Ishikawa (cell line): ENCODE results near the gene PIP5K1C.

Source experiments
- CEBPB ChIP-seq: IDR thresholded peaks from 2 replicates; pipeline ENCODE4 v1.6.1; 2012
- CREB1 ChIP-seq: IDR thresholded peaks from 2 replicates; pipeline ENCODE4 v1.6.1; 2012; ENCODE audit warnings: low read depth
- EGR1 ChIP-seq: IDR thresholded peaks from 2 replicates; pipeline ENCODE4 v1.6.1; 2012
- EP300 ChIP-seq: IDR thresholded peaks from 2 replicates; pipeline ENCODE4 v1.6.1; 2012; ENCODE audit warnings: borderline replicate concordance
- FOXM1 ChIP-seq: IDR thresholded peaks from 2 replicates; pipeline ENCODE4 v1.6.1; 2012; ENCODE audit warnings: low read depth, borderline replicate concordance
- NFIC ChIP-seq: IDR thresholded peaks from 2 replicates; pipeline ENCODE4 v1.6.1; 2012
- RAD21 ChIP-seq: IDR thresholded peaks from 2 replicates; pipeline ENCODE4 v1.6.1; 2012; ENCODE audit warnings: low read depth
- TAF1 ChIP-seq: IDR thresholded peaks from 2 replicates; pipeline ENCODE4 v1.6.1; 2012; ENCODE audit warnings: low read depth, mild to moderate bottlenecking
- TCF12 ChIP-seq: IDR thresholded peaks from 2 replicates; pipeline ENCODE4 v1.6.1; 2012; ENCODE audit warnings: low read depth
- TEAD4 ChIP-seq: IDR thresholded peaks from 2 replicates; pipeline ENCODE4 v1.6.1; 2012
- USF1 ChIP-seq: IDR thresholded peaks from 2 replicates; pipeline ENCODE4 v1.6.1; 2012
- YY1 ChIP-seq: IDR thresholded peaks from 2 replicates; pipeline ENCODE4 v1.6.1; 2012; ENCODE audit warnings: low read depth
- TF ChIP-seq, protein P1 (sequence below): IDR thresholded peaks from 2 replicates; pipeline ENCODE4 v1.6.1; 2012; ENCODE audit warnings: low read depth, mild to moderate bottlenecking
- TF ChIP-seq, protein P2 (sequence below): IDR thresholded peaks from 2 replicates; pipeline ENCODE4 v1.6.1; 2012

DNA sequence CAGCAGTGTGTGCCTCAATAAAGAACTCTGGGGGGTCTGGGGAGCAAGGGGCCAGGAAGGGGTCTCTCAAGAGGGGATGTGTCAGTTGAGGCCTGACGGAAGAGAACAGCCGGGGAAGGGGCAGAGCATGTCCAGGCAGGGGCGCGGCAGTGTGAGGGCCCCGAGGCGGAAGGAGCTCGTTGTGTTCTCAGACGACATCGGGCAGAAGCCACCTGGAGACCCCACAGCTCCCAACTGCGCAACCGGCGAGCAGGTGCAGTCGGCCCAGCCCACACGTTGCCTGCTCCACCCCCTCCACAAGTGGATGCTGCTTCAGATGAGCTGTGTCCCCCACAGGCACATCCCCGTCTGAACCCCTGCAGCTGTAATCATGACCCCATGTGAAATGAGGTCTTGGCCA lies 78.6 kb downstream of the PIP5K1C start:
- no peak for TF ChIP-seq CREB1
- TF ChIP-seq, protein P1, sequence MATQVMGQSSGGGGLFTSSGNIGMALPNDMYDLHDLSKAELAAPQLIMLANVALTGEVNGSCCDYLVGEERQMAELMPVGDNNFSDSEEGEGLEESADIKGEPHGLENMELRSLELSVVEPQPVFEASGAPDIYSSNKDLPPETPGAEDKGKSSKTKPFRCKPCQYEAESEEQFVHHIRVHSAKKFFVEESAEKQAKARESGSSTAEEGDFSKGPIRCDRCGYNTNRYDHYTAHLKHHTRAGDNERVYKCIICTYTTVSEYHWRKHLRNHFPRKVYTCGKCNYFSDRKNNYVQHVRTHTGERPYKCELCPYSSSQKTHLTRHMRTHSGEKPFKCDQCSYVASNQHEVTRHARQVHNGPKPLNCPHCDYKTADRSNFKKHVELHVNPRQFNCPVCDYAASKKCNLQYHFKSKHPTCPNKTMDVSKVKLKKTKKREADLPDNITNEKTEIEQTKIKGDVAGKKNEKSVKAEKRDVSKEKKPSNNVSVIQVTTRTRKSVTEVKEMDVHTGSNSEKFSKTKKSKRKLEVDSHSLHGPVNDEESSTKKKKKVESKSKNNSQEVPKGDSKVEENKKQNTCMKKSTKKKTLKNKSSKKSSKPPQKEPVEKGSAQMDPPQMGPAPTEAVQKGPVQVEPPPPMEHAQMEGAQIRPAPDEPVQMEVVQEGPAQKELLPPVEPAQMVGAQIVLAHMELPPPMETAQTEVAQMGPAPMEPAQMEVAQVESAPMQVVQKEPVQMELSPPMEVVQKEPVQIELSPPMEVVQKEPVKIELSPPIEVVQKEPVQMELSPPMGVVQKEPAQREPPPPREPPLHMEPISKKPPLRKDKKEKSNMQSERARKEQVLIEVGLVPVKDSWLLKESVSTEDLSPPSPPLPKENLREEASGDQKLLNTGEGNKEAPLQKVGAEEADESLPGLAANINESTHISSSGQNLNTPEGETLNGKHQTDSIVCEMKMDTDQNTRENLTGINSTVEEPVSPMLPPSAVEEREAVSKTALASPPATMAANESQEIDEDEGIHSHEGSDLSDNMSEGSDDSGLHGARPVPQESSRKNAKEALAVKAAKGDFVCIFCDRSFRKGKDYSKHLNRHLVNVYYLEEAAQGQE: no peak
- no peak for TF ChIP-seq EGR1
- TF ChIP-seq, protein P2, sequence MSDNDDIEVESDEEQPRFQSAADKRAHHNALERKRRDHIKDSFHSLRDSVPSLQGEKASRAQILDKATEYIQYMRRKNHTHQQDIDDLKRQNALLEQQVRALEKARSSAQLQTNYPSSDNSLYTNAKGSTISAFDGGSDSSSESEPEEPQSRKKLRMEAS: no peak
- TF ChIP-seq YY1: no peak
- TF ChIP-seq RAD21: no peak
- TF ChIP-seq FOXM1: no peak
- no peak for TF ChIP-seq TCF12
- TF ChIP-seq EP300: no peak
- TF ChIP-seq TEAD4: no peak
- TF ChIP-seq TAF1: no peak
- TF ChIP-seq CEBPB: no peak
- no peak for TF ChIP-seq NFIC
- TF ChIP-seq USF1: no peak
